ENCODE results near the gene ALDH1A3.

The ALDH1A3 gene

GRCh38 chr15:100885116-100885515 lies 5.5 kb downstream of the ALDH1A3 start:
- no peak for DNase-seq

- no peak for DNase-seq
Observed at GRCh38 chr15:100885811-100886210, 6.2 kb downstream of the ALDH1A3 start.

GRCh38 chr15:100887211-100887913 lies 7.7 kb downstream of the ALDH1A3 start:
- no peak for DNase-seq

GRCh38 chr15:100889385-100890050 lies 9.9 kb downstream of the ALDH1A3 start:
- DNase-seq, result no peak

- no peak for DNase-seq
Observed at GRCh38 chr15:100890051-100890720, 10.6 kb downstream of the ALDH1A3 start.

- DNase-seq, result no peak
Observed at GRCh38 chr15:100890850-100891249, 11.2 kb downstream of the ALDH1A3 start.

- no peak for DNase-seq
Observed at GRCh38 chr15:100891307-100892012, 11.8 kb downstream of the ALDH1A3 start.

- DNase-seq, result no peak
Observed at GRCh38 chr15:100892013-100892355, 12.4 kb downstream of the ALDH1A3 start.

GRCh38 chr15:100893261-100893963 lies 13.8 kb downstream of the ALDH1A3 start:
- no peak for DNase-seq

GRCh38 chr15:100893964-100894295 lies 14.3 kb downstream of the ALDH1A3 start:
- DNase-seq, result no peak

GRCh38 chr15:100895721-100896120 lies 16.1 kb downstream of the ALDH1A3 start:
- DNase-seq, result no peak

- no peak for DNase-seq
Observed at GRCh38 chr15:100897221-100898151, 17.9 kb downstream of the ALDH1A3 start.

- DNase-seq, result no peak
Observed at GRCh38 chr15:100898152-100898490, 18.5 kb downstream of the ALDH1A3 start.

GRCh38 chr15:100898661-100899462 lies 19.2 kb downstream of the ALDH1A3 start:
- no peak for DNase-seq

- no peak for DNase-seq
Observed at GRCh38 chr15:100899601-100900000, 20.0 kb downstream of the ALDH1A3 start.

GRCh38 chr15:100900136-100900794 lies 20.6 kb downstream of the ALDH1A3 start:
- no peak for DNase-seq

- DNase-seq, result no peak
Observed at GRCh38 chr15:100900795-100901169, 21.2 kb downstream of the ALDH1A3 start.

GRCh38 chr15:100901296-100901695 lies 21.7 kb downstream of the ALDH1A3 start:
- no peak for DNase-seq

GRCh38 chr15:100901702-100902435 lies 22.2 kb downstream of the ALDH1A3 start:
- DNase-seq, result no peak

Data from activated T-cell treated with anti-CD3 and anti-CD28 coated beads, Interleukin-2, amount 50 U/mL, for 48 hours (primary cell).